DND-41 (cell line): Measurements from ENCODE around the gene NAGPA.

ENCODE experiments used
- ATAC-seq: fragments of 200-7000 bp; cut with Tn5 transposase; 3 replicates; pipeline ENCODE4 v1.9.1; 2021; ENCODE audit warnings: low read depth; ENCODE audit not compliant: insufficient read depth
- DNase-seq: peaks from one replicate; pipeline ENCODE4 v3.0.0-alpha.2; 2020
- H2AFZ ChIP-seq: 2 replicates; pipeline ENCODE4 v1.6.0; 2012; ENCODE audit warnings: low read depth, low read length
- H3K27ac ChIP-seq: 2 replicates; pipeline ENCODE4 v1.5.1; 2012; ENCODE audit warnings: low read length, inconsistent platforms
- H3K27me3 ChIP-seq: fragments of 200-600 bp; sonication (generic); 2 replicates; pipeline ENCODE4 v1.6.0; 2012; ENCODE audit warnings: low read length, mild to moderate bottlenecking, inconsistent platforms; ENCODE audit not compliant: insufficient read depth, poor library complexity
- H3K36me3 ChIP-seq: 2 replicates; pipeline ENCODE4 v1.5.1; 2012; ENCODE audit warnings: low read length, inconsistent platforms; ENCODE audit not compliant: insufficient read depth
- H3K4me1 ChIP-seq: 2 replicates; pipeline ENCODE4 v1.5.1; 2012; ENCODE audit warnings: mild to moderate bottlenecking, low read length; ENCODE audit not compliant: insufficient read depth
- H3K4me2 ChIP-seq: 2 replicates; pipeline ENCODE4 v1.6.0; 2012; ENCODE audit warnings: mild to moderate bottlenecking, moderate library complexity, low read length, inconsistent platforms; ENCODE audit not compliant: insufficient read depth
- H3K4me3 ChIP-seq, 2 experiments: fragments of 200-600 bp in 1 of 2; shearing (Covaris generic) in 1 of 2; 2 replicates each; pipeline ENCODE4 v1.5.1; 2012 to 2016; ENCODE audit warnings: inconsistent platforms in 2 of 2, low read length in 2 of 2, mild to moderate bottlenecking in 2 of 2, low read depth in 1 of 2, moderate library complexity in 1 of 2
- H3K79me2 ChIP-seq: 2 replicates; pipeline ENCODE4 v1.6.0; 2012; ENCODE audit warnings: low read length, inconsistent platforms; ENCODE audit not compliant: insufficient read depth
- H3K9ac ChIP-seq: 2 replicates; pipeline ENCODE4 v1.6.0; 2012; ENCODE audit warnings: low read depth, mild to moderate bottlenecking, inconsistent platforms, low read length, moderate library complexity
- H3K9me3 ChIP-seq: 2 replicates; pipeline ENCODE4 v1.5.1; 2012; ENCODE audit warnings: low read length, moderate library complexity, mild to moderate bottlenecking, inconsistent platforms; ENCODE audit not compliant: insufficient read depth, severe bottlenecking
- H4K20me1 ChIP-seq: 2 replicates; pipeline ENCODE4 v1.6.0; 2012; ENCODE audit warnings: low read length; ENCODE audit not compliant: insufficient read depth
- CTCF ChIP-seq: IDR thresholded peaks from 2 replicates; pipeline ENCODE4 v1.5.1; 2012; ENCODE audit warnings: borderline replicate concordance, low read length, moderate library complexity, mild to moderate bottlenecking; ENCODE audit not compliant: poor library complexity, severe bottlenecking; ENCODE audit errors: extremely low read depth
- EZH2 ChIP-seq: IDR thresholded peaks from 3 replicates; pipeline ENCODE4 v1.6.1; 2012; ENCODE audit warnings: borderline replicate concordance, low read depth, mild to moderate bottlenecking, moderate library complexity, low read length, inconsistent platforms; ENCODE audit not compliant: severe bottlenecking

The NAGPA gene

GRCh38 chr16:4981473-4981872 lies 52.3 kb downstream of the NAGPA start:
- Histone ChIP-seq H3K4me2 (no peak overlapping the region), H3K27ac (no peak overlapping the region), H3K36me3 (no peaks in the 10 kb centered on the region), H3K79me2 (no peaks in the 10 kb centered on the region), H3K27me3 (peaks cover 3% of the 10 kb centered on the region), H3K9me3 (no peaks in the 10 kb centered on the region), H3K9ac (no peak overlapping the region), H3K4me3 (no peak overlapping the region), H4K20me1 (0 out of 2 replicates have a peak, but pooled peaks cover 3% of the 10 kb centered on the region), H2AFZ (no peak overlapping the region), H3K4me1 (no peaks in the 10 kb centered on the region)
- ATAC-seq = no peak
- no peak for TF ChIP-seq EZH2
- no peak for TF ChIP-seq CTCF
- DNase-seq = no peak

GRCh38 chr16:4980691-4981090 lies 53.0 kb downstream of the NAGPA start:
- Histone ChIP-seq H3K27ac (no peak overlapping the region), H4K20me1 (0 out of 2 replicates have a peak, but pooled peaks cover 3% of the 10 kb centered on the region), H3K4me1 (no peaks in the 10 kb centered on the region), H3K9me3 (no peaks in the 10 kb centered on the region), H3K9ac (no peak overlapping the region), H3K36me3 (no peaks in the 10 kb centered on the region), H3K4me2 (no peak overlapping the region), H3K79me2 (no peaks in the 10 kb centered on the region), H3K27me3 (peaks cover 3% of the 10 kb centered on the region), H3K4me3 (no peak overlapping the region), H2AFZ (no peak overlapping the region)
- DNase-seq = no peak
- no peak for TF ChIP-seq EZH2
- TF ChIP-seq CTCF = no peak
- no peak for ATAC-seq

- Histone ChIP-seq H3K9ac (no peak overlapping the region), H4K20me1 (0 out of 2 replicates have a peak, but pooled peaks cover 3% of the 10 kb centered on the region), H3K4me2 (no peak overlapping the region), H3K4me1 (no peaks in the 10 kb centered on the region), H3K4me3 (no peak overlapping the region), H2AFZ (no peak overlapping the region), H3K9me3 (no peaks in the 10 kb centered on the region), H3K36me3 (no peaks in the 10 kb centered on the region), H3K79me2 (no peaks in the 10 kb centered on the region), H3K27me3 (peaks cover 3% of the 10 kb centered on the region), H3K27ac (no peak overlapping the region)
- ATAC-seq = no peak
- no peak for DNase-seq
- no peak for TF ChIP-seq CTCF
- TF ChIP-seq EZH2 = no peak
These were observed 53.7 kb downstream of the NAGPA start for GRCh38 chr16:4979736-4980660.
